H1 (cell line): Measurements from ENCODE around the gene ADGRB3. TPM values are rescaled to one million over a fixed set of nuclear protein-coding genes. Genes with fewer than 3 reads are reported as not detected.

Experiments
- CTCF ChIA-PET: fragments of 300-600 bp; sonication (Branson Sonifier 250); formaldehyde crosslinking; loops from one replicate; lab custom pipeline; 2021; ENCODE audit not compliant: partially characterized antibody; lab: Charles Lee
- POLR2A ChIA-PET: fragments of 300-600 bp; sonication (Branson Sonifier 250); formaldehyde crosslinking; loops from one replicate; lab custom pipeline; 2021; ENCODE audit warnings: inconsistent platforms; ENCODE audit not compliant: partially characterized antibody; lab: Charles Lee
- DNase-seq, 2 experiments: peaks; one replicate each; pipeline versions ENCODE4 v3.0.0 to v3.0.0-alpha.2; 2010 to 2022; ENCODE audit warnings: low spot score in 2 of 2, low read depth in 1 of 2, mixed read lengths in 1 of 2
- FAIRE-seq: peaks from 2 replicates; lab custom pipeline; 2011; peaks lifted over from hg19 to GRCh38; lab: Jason Lieb, UNC
- H2AFZ ChIP-seq: 2 replicates; pipeline ENCODE4 v1.8.1; 2012; ENCODE audit warnings: low read length, inconsistent platforms
- H2AK5ac ChIP-seq: 2 replicates; pipeline ENCODE4 v1.6.1; 2013; ENCODE audit warnings: low read depth, low read length
- H2BK120ac ChIP-seq: replicated peaks from 2 replicates; pipeline ENCODE3; 2013; ENCODE audit warnings: low read depth, low read length, inconsistent platforms
- H2BK12ac ChIP-seq: 2 replicates; pipeline ENCODE4 v1.6.1; 2013; ENCODE audit warnings: low read depth, low read length
- H2BK15ac ChIP-seq: 2 replicates; pipeline ENCODE4 v1.6.1; 2013; ENCODE audit warnings: low read length
- H2BK20ac ChIP-seq: 2 replicates; pipeline ENCODE4 v1.6.1; 2013; ENCODE audit warnings: low read length
- H2BK5ac ChIP-seq: 2 replicates; pipeline ENCODE4 v1.6.1; 2013; ENCODE audit warnings: low read depth, low read length
- H3K14ac ChIP-seq: 2 replicates; pipeline ENCODE4 v1.6.1; 2013; ENCODE audit warnings: inconsistent platforms; ENCODE audit not compliant: insufficient read length
- H3K18ac ChIP-seq: 2 replicates; pipeline ENCODE4 v1.6.1; 2013; ENCODE audit warnings: low read length; ENCODE audit errors: extremely low read depth
- H3K23ac ChIP-seq: 2 replicates; pipeline ENCODE4 v1.6.1; 2013; ENCODE audit warnings: inconsistent platforms; ENCODE audit not compliant: insufficient read length
- H3K23me2 ChIP-seq: 2 replicates; pipeline ENCODE4 v1.6.1; 2013; ENCODE audit warnings: low read depth, low read length
- H3K27ac ChIP-seq: 2 replicates; pipeline ENCODE4 v1.6.1; 2011; ENCODE audit warnings: low read depth, low read length, inconsistent platforms
- H3K27me3 ChIP-seq, 4 experiments: replicated peaks in 1 of 4; 1 replicate in 1 of 4; 2 replicates in 3 of 4; pipeline versions ENCODE4 v1.6.1 to v1.8.1; 2011 to 2013; ENCODE audit warnings: low read length in 3 of 4, mild to moderate bottlenecking in 3 of 4, inconsistent platforms in 2 of 4, mixed read lengths in 2 of 4, moderate library complexity in 1 of 4; ENCODE audit not compliant: control insufficient read depth in 3 of 4, insufficient read depth in 3 of 4; ENCODE audit errors: extremely low read depth in 1 of 4
- H3K36me3 ChIP-seq, 4 experiments: 2 replicates each; pipeline versions ENCODE4 v1.6.1 to v1.8.1; 2011 to 2013; ENCODE audit warnings: mild to moderate bottlenecking in 4 of 4, low read length in 3 of 4, moderate library complexity in 2 of 4, control low read depth in 1 of 4, inconsistent platforms in 1 of 4; ENCODE audit not compliant: insufficient read depth in 4 of 4, control insufficient read depth in 2 of 4
- H3K4ac ChIP-seq: replicated peaks from 2 replicates; pipeline ENCODE3; 2013; ENCODE audit warnings: low read length, low read depth, mixed read lengths, inconsistent platforms; ENCODE audit not compliant: insufficient read length
- H3K4me1 ChIP-seq, 4 experiments: replicated peaks in 1 of 4; 1 replicate in 1 of 4; 2 replicates in 3 of 4; pipeline versions ENCODE4 v1.6.1 to v1.8.1; 2011 to 2013; ENCODE audit warnings: low read length in 3 of 4, inconsistent platforms in 2 of 4, mixed read lengths in 1 of 4; ENCODE audit not compliant: insufficient read depth in 4 of 4, control insufficient read depth in 3 of 4
- H3K4me2 ChIP-seq, 2 experiments: 2 replicates each; pipeline versions ENCODE4 v1.6.1 to v1.8.1; 2011 to 2013; ENCODE audit warnings: low read depth in 2 of 2, low read length in 2 of 2, control low read depth in 1 of 2, inconsistent platforms in 1 of 2, mild to moderate bottlenecking in 1 of 2; ENCODE audit not compliant: insufficient read depth in 1 of 2
- H3K4me3 ChIP-seq, 4 experiments: fragments of 200-600, 300-600 bp in 1 of 4; sonication (generic), shearing (Covaris generic), sonication (Bioruptor Twin) in 1 of 4; 2 replicates each; pipeline versions ENCODE4 v1.5.1 to v1.8.1; 2011 to 2016; ENCODE audit warnings: low read length in 4 of 4, low read depth in 3 of 4, control low read depth in 2 of 4, inconsistent platforms in 2 of 4, mild to moderate bottlenecking in 2 of 4, mixed read lengths in 1 of 4, moderate library complexity in 1 of 4; ENCODE audit not compliant: insufficient read depth in 2 of 4; ENCODE audit errors: extremely low read depth in 1 of 4
- H3K56ac ChIP-seq: replicated peaks from 2 replicates; pipeline ENCODE3; 2013; ENCODE audit warnings: low read depth, mild to moderate bottlenecking, mixed read lengths, low read length, inconsistent platforms; ENCODE audit not compliant: insufficient read length
- H3K79me1 ChIP-seq: 2 replicates; pipeline ENCODE4 v1.6.1; 2013; ENCODE audit warnings: low read depth, low read length, control low read depth
- H3K79me2 ChIP-seq, 2 experiments: 2 replicates each; pipeline versions ENCODE4 v1.6.1 to v1.8.1; 2012 to 2013; ENCODE audit warnings: low read length in 2 of 2, mild to moderate bottlenecking in 2 of 2, inconsistent platforms in 1 of 2; ENCODE audit not compliant: insufficient read depth in 2 of 2, control insufficient read depth in 1 of 2
- H3K9ac ChIP-seq, 4 experiments: replicated peaks in 1 of 4; 1 replicate in 1 of 4; 2 replicates in 3 of 4; pipeline versions ENCODE4 v1.6.1 to v1.8.1; 2011 to 2013; ENCODE audit warnings: low read depth in 3 of 4, low read length in 3 of 4, control low read depth in 2 of 4, mild to moderate bottlenecking in 2 of 4, moderate library complexity in 2 of 4, inconsistent platforms in 1 of 4; ENCODE audit errors: extremely low read depth in 1 of 4
- H3K9me3 ChIP-seq, 2 experiments: 2 replicates each; pipeline versions ENCODE4 v1.6.1 to v1.8.1; 2012 to 2013; ENCODE audit warnings: mild to moderate bottlenecking in 2 of 2, moderate library complexity in 2 of 2, control low read depth in 1 of 2, inconsistent platforms in 1 of 2, low read depth in 1 of 2, low read length in 1 of 2, mixed read lengths in 1 of 2; ENCODE audit not compliant: insufficient read depth in 2 of 2
- H4K20me1 ChIP-seq, 2 experiments: replicated peaks in 1 of 2; 2 replicates each; pipeline versions ENCODE3 to v1.8.1; 2011 to 2013; ENCODE audit warnings: inconsistent platforms in 2 of 2, low read length in 2 of 2, mild to moderate bottlenecking in 1 of 2; ENCODE audit not compliant: insufficient read depth in 2 of 2, control insufficient read depth in 1 of 2
- H4K5ac ChIP-seq: 2 replicates; pipeline ENCODE4 v1.6.1; 2013; ENCODE audit warnings: low read length, low read depth, mixed read lengths, inconsistent platforms; ENCODE audit not compliant: insufficient read length
- H4K8ac ChIP-seq: 2 replicates; pipeline ENCODE4 v1.8.0; 2013; ENCODE audit warnings: mild to moderate bottlenecking, moderate library complexity, low read length, inconsistent platforms; ENCODE audit not compliant: insufficient read depth; ENCODE audit errors: extremely low read depth
- H4K91ac ChIP-seq: replicated peaks from 2 replicates; pipeline ENCODE3; 2013; ENCODE audit warnings: low read length, mixed read lengths, inconsistent platforms; ENCODE audit not compliant: insufficient read length
- BCL11A ChIP-seq, 2 experiments: IDR thresholded peaks; one replicate each; pipeline ENCODE4 v1.6.1; 2011; ENCODE audit warnings: low read depth in 2 of 2, low read length in 2 of 2, mild to moderate bottlenecking in 2 of 2
- CBX8 ChIP-seq: fragments of 300-800, 300-1000 bp; sonication (generic); IDR thresholded peaks from 2 replicates; pipeline ENCODE4 v1.7.1; 2016; ENCODE audit warnings: low read depth, low read length, borderline replicate concordance
- CHD1 ChIP-seq: IDR thresholded peaks from 2 replicates; pipeline ENCODE4 v1.6.1; 2012; ENCODE audit warnings: low read depth, low read length, improper control_type of control experiment
- FOSL1 ChIP-seq: IDR thresholded peaks from 2 replicates; pipeline ENCODE4 v1.6.1; 2011; ENCODE audit warnings: mild to moderate bottlenecking, low read depth, low read length, moderate library complexity; ENCODE audit not compliant: insufficient read depth
- GTF2F1 ChIP-seq: IDR thresholded peaks from 2 replicates; pipeline ENCODE4 v1.6.1; 2012; ENCODE audit warnings: low read depth, low read length, improper control_type of control experiment, borderline replicate concordance
- HDAC2 ChIP-seq, 2 experiments: fragments of 300-600 bp in 1 of 2; sonication (generic) in 1 of 2; IDR thresholded peaks; 2 replicates each; pipeline ENCODE4 v1.6.1; 2011 to 2012; ENCODE audit warnings: low read depth in 2 of 2, low read length in 2 of 2, mild to moderate bottlenecking in 2 of 2, moderate library complexity in 2 of 2, borderline replicate concordance in 1 of 2, inconsistent platforms in 1 of 2
- KDM1A ChIP-seq: fragments of 200-600, 300-600 bp; sonication (generic); IDR thresholded peaks from 2 replicates; pipeline ENCODE4 v1.7.1; 2016; ENCODE audit warnings: mild to moderate bottlenecking, low read length, borderline replicate concordance
- NANOG ChIP-seq: IDR thresholded peaks from 2 replicates; pipeline ENCODE4 v1.6.1; 2011; ENCODE audit warnings: low read length, low read depth, mild to moderate bottlenecking, inconsistent platforms; ENCODE audit not compliant: insufficient read depth, poor library complexity, severe bottlenecking
- NRF1 ChIP-seq: IDR thresholded peaks from 2 replicates; pipeline ENCODE4 v1.6.1; 2011; ENCODE audit warnings: mild to moderate bottlenecking, low read depth, low read length, improper control_type of control experiment
- PHF8 ChIP-seq: fragments of 200-600 bp; sonication (generic); conservative IDR thresholded peaks from 2 replicates; pipeline ENCODE4 v1.7.1; 2012; ENCODE audit warnings: low read depth, mild to moderate bottlenecking, inconsistent platforms, low read length, moderate library complexity
- POU5F1 ChIP-seq: IDR thresholded peaks from 2 replicates; pipeline ENCODE4 v1.6.1; 2011; ENCODE audit warnings: low read depth, mild to moderate bottlenecking, low read length, moderate library complexity
- SIX5 ChIP-seq: IDR thresholded peaks from 2 replicates; pipeline ENCODE4 v1.6.1; 2011; ENCODE audit warnings: mild to moderate bottlenecking, low read depth, low read length
- polyA plus RNA-seq, 7 experiments: library from polyadenylated mRNA; depleted of rRNA in 3 of 7; stranded (reverse) in 5 of 7; unstranded in 2 of 7; fragments of >200 nt in 5 of 7; fragments of 200-250 nt in 2 of 7; gene quantifications; 1 replicate in 5 of 7; 2 replicates in 1 of 7; 4 replicates in 1 of 7; pipeline versions ENCODE4 v1.2.1 to v1.2.3, GENCODE V29; 2011 to 2013; ENCODE audit warnings: missing spikeins in 2 of 7, mixed read lengths in 2 of 7
- total RNA-seq: library from RNA; stranded (reverse); fragmentation: NEBNext Ultra II Directional; extraction: Animal tissue kit (Norgen Biotek cat#: 25700); gene quantifications from 2 replicates; pipeline ENCODE4 v1.2.1, GENCODE V29; 2021

The ADGRB3 gene
- total and polyA plus RNA-seq, 2 of the 8 experiments (the other 6 are each of a cell fraction or from before 2014, with no cell fraction given) = 0.35 to 1.2 TPM

DNA sequence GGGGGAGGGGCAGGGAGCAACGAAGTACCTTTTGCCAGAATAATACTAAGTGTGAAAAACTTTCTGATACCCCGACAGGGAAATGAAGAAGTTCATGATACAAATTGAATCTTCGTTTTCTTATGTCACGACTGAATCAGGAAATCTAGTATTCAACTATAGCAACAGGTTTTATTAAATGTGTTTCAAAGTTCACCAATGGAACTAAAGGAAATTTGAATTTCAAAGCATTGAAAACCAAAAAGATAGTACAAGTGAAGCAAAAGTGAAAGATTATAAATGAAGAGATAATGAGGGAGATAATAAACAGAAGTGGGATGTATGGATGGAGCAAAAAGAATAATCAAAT is 333.2 kb downstream of the ADGRB3 start (continued):
- no peak for TF ChIP-seq CBX8

DNA sequence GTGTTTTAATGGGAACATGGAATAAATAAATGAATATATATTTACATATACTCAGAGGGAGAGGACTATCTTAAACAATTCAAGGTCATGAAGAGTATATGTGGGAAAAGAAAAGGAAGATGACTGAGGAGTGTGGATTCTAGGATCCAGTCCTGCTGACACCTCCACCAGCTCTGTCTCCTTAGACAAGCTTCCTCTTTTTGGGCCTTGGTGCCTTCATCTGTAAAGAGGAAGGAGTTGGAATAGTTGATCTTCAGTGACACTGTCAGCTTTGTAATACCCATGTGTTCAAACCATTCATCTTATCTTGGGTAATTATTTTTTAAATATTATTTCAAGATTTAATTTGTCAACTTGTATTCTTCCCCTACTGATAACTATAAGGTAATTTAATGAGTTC is 338.0 kb downstream of the ADGRB3 start:
- Histone ChIP-seq H3K56ac (no peak overlapping the region), H2BK120ac (no peak overlapping the region), H4K91ac (no peak overlapping the region), H3K79me2 (no peaks in the 10 kb centered on the region), H3K36me3 (no peaks in the 10 kb centered on the region), H3K4me3 (no peak overlapping the region), H2AFZ (no peak overlapping the region), H2BK12ac (no peak overlapping the region), H3K27me3 (no peaks in the 10 kb centered on the region), H3K23ac (no peak overlapping the region), H3K9me3 (no peaks in the 10 kb centered on the region), H2AK5ac (no peak overlapping the region), H4K5ac (no peak overlapping the region), H3K79me1 (no peaks in the 10 kb centered on the region), H3K27ac (no peak overlapping the region), H2BK15ac (no peak overlapping the region), H3K14ac (no peak overlapping the region), H2BK5ac (no peak overlapping the region), H3K23me2 (no peaks in the 10 kb centered on the region), H2BK20ac (no peak overlapping the region), H3K4me2 (no peak overlapping the region), H3K4me1 (no peaks in the 10 kb centered on the region), H3K4ac (no peak overlapping the region), H4K8ac (no peak overlapping the region), H3K9ac (no peak overlapping the region), H4K20me1 (no peaks in the 10 kb centered on the region), H3K18ac (no peak overlapping the region)
- ChIA-PET CTCF (interaction anchor here (0.6 kb wide), 1 partner anchor 10 kb away, joined by 3 read pairs; no protein-coding TSS in a partner anchor), POLR2A (no interaction called here)
- DNase-seq (no peak), FAIRE-seq (no peak)
- TF ChIP-seq SIX5 (no peak), CHD1 (no peak), FOSL1 (no peak), POU5F1 (no peak), GTF2F1 (no peak), NANOG (no peak), KDM1A (no peak), PHF8 (no peak), HDAC2 (IDR thresholded peaks at IDR 0.05; ENCODE audit: borderline replicate concordance in 1 of 2, low read depth in 2 of 2, low read length in 2 of 2) (no peak), NRF1 (no peak), BCL11A (IDR thresholded peaks at IDR 0.05; ENCODE audit: low read depth in 2 of 2, low read length in 2 of 2) (no peak)
